ENCODE measurements around the gene ITPA. TPM values are rescaled to one million over a fixed set of nuclear protein-coding genes. Genes with fewer than 3 reads are reported as not detected.

The ITPA gene
- total and polyA plus RNA-seq, 11 donors = 15.3 to 48.3 (median 22.2) TPM

DNA sequence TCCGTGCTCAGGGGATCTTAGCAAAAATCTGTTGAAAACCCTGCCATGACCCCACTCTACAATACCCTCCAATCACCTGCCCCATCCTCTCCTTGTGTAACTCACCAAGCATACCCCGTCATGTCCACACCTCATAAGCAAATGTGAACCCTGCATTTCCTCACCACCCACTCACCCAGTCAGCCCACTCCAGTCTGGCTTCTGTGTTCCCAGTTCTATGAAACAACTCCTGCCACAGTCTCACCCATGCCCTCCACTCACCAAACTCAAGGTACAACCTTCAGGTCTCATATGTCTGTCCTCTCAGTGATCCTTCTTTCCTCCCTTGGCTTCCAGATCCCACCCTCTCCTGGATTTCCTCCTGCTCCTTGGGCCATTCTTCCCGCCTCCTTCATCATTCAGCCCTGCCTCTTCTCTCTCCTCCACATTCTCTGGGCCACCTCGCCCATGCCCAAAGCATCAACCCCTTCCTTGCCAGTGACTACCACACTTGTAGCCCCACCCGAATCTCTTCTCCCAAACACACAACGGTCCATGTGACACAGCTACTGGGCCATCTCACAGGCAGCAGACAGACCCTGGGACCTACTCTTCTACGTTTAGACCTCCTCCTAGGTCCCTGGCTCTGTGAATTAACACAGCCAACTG is 13.6 kb upstream of the ITPA start:
- no peak for ATAC-seq
- 90 to 93% (median 91%) methylated on average over 7 of the region's 7 CpGs for WGBS, 4 donors
- intact Hi-C loops (cut with DNase I) = no loop called here
- no peak for TF ChIP-seq POLR2A (IDR thresholded peaks at IDR 0.05)
- TF ChIP-seq, protein P1, sequence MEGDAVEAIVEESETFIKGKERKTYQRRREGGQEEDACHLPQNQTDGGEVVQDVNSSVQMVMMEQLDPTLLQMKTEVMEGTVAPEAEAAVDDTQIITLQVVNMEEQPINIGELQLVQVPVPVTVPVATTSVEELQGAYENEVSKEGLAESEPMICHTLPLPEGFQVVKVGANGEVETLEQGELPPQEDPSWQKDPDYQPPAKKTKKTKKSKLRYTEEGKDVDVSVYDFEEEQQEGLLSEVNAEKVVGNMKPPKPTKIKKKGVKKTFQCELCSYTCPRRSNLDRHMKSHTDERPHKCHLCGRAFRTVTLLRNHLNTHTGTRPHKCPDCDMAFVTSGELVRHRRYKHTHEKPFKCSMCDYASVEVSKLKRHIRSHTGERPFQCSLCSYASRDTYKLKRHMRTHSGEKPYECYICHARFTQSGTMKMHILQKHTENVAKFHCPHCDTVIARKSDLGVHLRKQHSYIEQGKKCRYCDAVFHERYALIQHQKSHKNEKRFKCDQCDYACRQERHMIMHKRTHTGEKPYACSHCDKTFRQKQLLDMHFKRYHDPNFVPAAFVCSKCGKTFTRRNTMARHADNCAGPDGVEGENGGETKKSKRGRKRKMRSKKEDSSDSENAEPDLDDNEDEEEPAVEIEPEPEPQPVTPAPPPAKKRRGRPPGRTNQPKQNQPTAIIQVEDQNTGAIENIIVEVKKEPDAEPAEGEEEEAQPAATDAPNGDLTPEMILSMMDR (IDR thresholded peaks at IDR 0.05) = no peak
- Histone ChIP-seq H3K4me3 (no peak overlapping the region), H3K27me3 (no peaks in the 10 kb centered on the region), H3K9me3 (no peaks in the 10 kb centered on the region), H3K36me3 (peaks cover 3 to 99% (median 95%) of the 10 kb centered on the region in 9 donors), H3K27ac (no peak overlapping the region), H3K4me1 (no peaks in the 10 kb centered on the region)
- no peak for DNase-seq

GRCh38 chr20:3199206-3199605 is 10.1 kb upstream of the ITPA start:
- intact Hi-C loops (cut with DNase I) = no loop called here
- DNase-seq (no peak), ATAC-seq (no peak)
- H3K27ac ChIP-seq = no peak overlapping the region
- WGBS, 4 donors = 48 to 67% (median 55%) methylated on average over 2 of the region's 2 CpGs
- peaks cover 0 to 14% (median 9%) of the 10 kb centered on the region in 12 donors for H3K4me1 ChIP-seq
- H3K9me3 ChIP-seq = no peaks in the 10 kb centered on the region
- H3K36me3 ChIP-seq = peaks cover 3 to 84% (median 62%) of the 10 kb centered on the region in 9 donors
- H3K4me3 ChIP-seq = no peak overlapping the region
- H3K27me3 ChIP-seq = no peaks in the 10 kb centered on the region
- TF ChIP-seq, protein P1 (IDR thresholded peaks at IDR 0.05) = no peak
- TF ChIP-seq POLR2A (IDR thresholded peaks at IDR 0.05) = no peak

- TF ChIP-seq, protein P1 (IDR thresholded peaks at IDR 0.05) = no peak
- TF ChIP-seq POLR2A (IDR thresholded peaks at IDR 0.05) = no peak
- Histone ChIP-seq H3K9me3 (no peaks in the 10 kb centered on the region), H3K27ac (no peak overlapping the region), H3K36me3 (peaks cover 0 to 74% (median 53%) of the 10 kb centered on the region in 9 donors), H3K4me3 (no peak overlapping the region), H3K4me1 (peaks cover 0 to 16% (median 9%) of the 10 kb centered on the region in 12 donors), H3K27me3 (no peaks in the 10 kb centered on the region)
- ATAC-seq = no peak
- DNase-seq = no peak
- WGBS, 4 donors = 90 to 93% (median 93%) methylated on average over 27 of the region's 27 CpGs
- intact Hi-C loops (cut with DNase I) = loop anchor here in 1 of 10 donors (10.0 kb wide), 1 partner anchor 145 kb away; no protein-coding TSS in a partner anchor
Measured at GRCh38 chr20:3199976-3200755, 9.1 kb upstream of the ITPA start.

- Histone ChIP-seq H3K4me1 (peaks cover 0 to 16% (median 9%) of the 10 kb centered on the region in 12 donors), H3K36me3 (peaks cover 0 to 47% (median 33%) of the 10 kb centered on the region in 9 donors), H3K4me3 (peak overlapping the region in 11 of 12 donors; percentile 53 to 97 (median 81)), H3K27ac (peak overlapping the region in 6 of 12 donors; percentile 83 to 91 (median 85)), H3K27me3 (no peaks in the 10 kb centered on the region), H3K9me3 (no peaks in the 10 kb centered on the region)
- ATAC-seq = no peak
- 62 to 71% (median 69%) methylated on average over 6 to 9 of the region's 9 CpGs for WGBS, 4 donors
- no peak for TF ChIP-seq POLR2A (IDR thresholded peaks at IDR 0.05)
- TF ChIP-seq, protein P1 (IDR thresholded peaks at IDR 0.05) = no peak
- intact Hi-C loops (cut with DNase I) = loop anchor here in 1 of 10 donors (10.0 kb wide), 1 partner anchor 148 kb away; no protein-coding TSS in a partner anchor
- no peak for DNase-seq
Measured at GRCh38 chr20:3202965-3203314, 6.4 kb upstream of the ITPA start.

Measured in heart left ventricle (tissue), 16 donors.